ENCODE measurements around the gene HAO2. TPM values are rescaled to one million over a fixed set of nuclear protein-coding genes. Genes with fewer than 3 reads are reported as not detected.
"Not testable (repeated sequence)": the region's sequence is repeated elsewhere in the genome, so short reads cannot be mapped to it uniquely, and the experiment has no call there.

Gene HAO2
- total and polyA plus RNA-seq, 4 donors, result not detected

- peaks cover 0 to 3% (median 0%) of the 10 kb centered on the region in 4 donors for H3K9me3 ChIP-seq (ENCODE audit: control insufficient read depth in 4 of 4, insufficient read depth in 3 of 4, low read length in 3 of 4)
Observed at GRCh38 chr1:119374208-119374874, 5.8 kb downstream of the HAO2 start.

GRCh38 chr1:119375366-119375765, 6.8 kb downstream of the HAO2 start:
- H3K4me3 ChIP-seq, result no peak overlapping the region
- no peak for TF ChIP-seq CTCF (IDR thresholded peaks at IDR 0.05; ENCODE audit: control extremely low read depth, extremely low read depth)
- H3K27me3 ChIP-seq (ENCODE audit: control insufficient read depth in 3 of 3, insufficient read depth in 3 of 3, low read length in 2 of 3), result no peaks in the 10 kb centered on the region
- no peak overlapping the region for H3K27ac ChIP-seq (ENCODE audit: low read depth in 1 of 2, low read length in 1 of 2)
- H3K36me3 ChIP-seq (ENCODE audit: control insufficient read depth in 4 of 4, insufficient read depth in 4 of 4, low read length in 4 of 4), result no peaks in the 10 kb centered on the region
- peaks cover 0 to 3% (median 0%) of the 10 kb centered on the region in 4 donors for H3K9me3 ChIP-seq (ENCODE audit: control insufficient read depth in 4 of 4, insufficient read depth in 3 of 4, low read length in 3 of 4)
- peaks cover 0 to 27% (median 0%) of the 10 kb centered on the region in 5 donors for H3K4me1 ChIP-seq (ENCODE audit: control insufficient read depth in 5 of 5, insufficient read depth in 5 of 5, low read length in 5 of 5)
- WGBS, 2 donors, result 85 to 87% methylated on average over 1 of the region's 1 CpG
- ATAC-seq (ENCODE audit: insufficient read depth, low FRiP score), result no peak
- no peak for DNase-seq
- no peak overlapping the region for H3K9ac ChIP-seq (ENCODE audit: insufficient read depth in 1 of 2, low read length in 2 of 2)

More at GRCh38 chr1:119374208-119374874, 5.8 kb downstream of the HAO2 start:
- Histone ChIP-seq H3K27me3 (ENCODE audit: control insufficient read depth in 3 of 3, insufficient read depth in 3 of 3, low read length in 2 of 3) (no peaks in the 10 kb centered on the region), H3K4me1 (ENCODE audit: control insufficient read depth in 5 of 5, insufficient read depth in 5 of 5, low read length in 5 of 5) (peaks cover 0 to 27% (median 0%) of the 10 kb centered on the region in 5 donors), H3K4me3 (no peak overlapping the region), H3K36me3 (ENCODE audit: control insufficient read depth in 4 of 4, insufficient read depth in 4 of 4, low read length in 4 of 4) (no peaks in the 10 kb centered on the region), H3K27ac (ENCODE audit: low read depth in 1 of 2, low read length in 1 of 2) (no peak overlapping the region), H3K9ac (ENCODE audit: insufficient read depth in 1 of 2, low read length in 2 of 2) (no peak overlapping the region)
- no peak for TF ChIP-seq CTCF (IDR thresholded peaks at IDR 0.05; ENCODE audit: control extremely low read depth, extremely low read depth)
- 43 to 64% methylated on average over 4 of the region's 4 CpGs for WGBS, 2 donors
- DNase-seq (no peak), ATAC-seq (ENCODE audit: insufficient read depth, low FRiP score) (no peak)

GRCh38 chr1:119376594-119376993, 8.0 kb downstream of the HAO2 start:
- TF ChIP-seq CTCF (IDR thresholded peaks at IDR 0.05; ENCODE audit: control extremely low read depth, extremely low read depth), result no peak
- no peak overlapping the region for H3K9ac ChIP-seq (ENCODE audit: insufficient read depth in 1 of 2, low read length in 2 of 2)
- DNase-seq (no peak), ATAC-seq (ENCODE audit: insufficient read depth, low FRiP score) (no peak)
- no peaks in the 10 kb centered on the region for H3K27me3 ChIP-seq (ENCODE audit: control insufficient read depth in 3 of 3, insufficient read depth in 3 of 3, low read length in 2 of 3)
- H3K4me3 ChIP-seq, result no peak overlapping the region
- peaks cover 0 to 17% (median 0%) of the 10 kb centered on the region in 5 donors for H3K4me1 ChIP-seq (ENCODE audit: control insufficient read depth in 5 of 5, insufficient read depth in 5 of 5, low read length in 5 of 5)
- H3K27ac ChIP-seq (ENCODE audit: low read depth in 1 of 2, low read length in 1 of 2), result no peak overlapping the region
- WGBS, 2 donors, result 76 to 84% methylated on average over 1 of the region's 1 CpG
- H3K9me3 ChIP-seq (ENCODE audit: control insufficient read depth in 4 of 4, insufficient read depth in 3 of 4, low read length in 3 of 4), result peaks cover 0 to 3% (median 0%) of the 10 kb centered on the region in 4 donors
- H3K36me3 ChIP-seq (ENCODE audit: control insufficient read depth in 4 of 4, insufficient read depth in 4 of 4, low read length in 4 of 4), result no peaks in the 10 kb centered on the region

GRCh38 chr1:119377594-119377993, 9.0 kb downstream of the HAO2 start:
- H3K27ac ChIP-seq (ENCODE audit: low read depth in 1 of 2, low read length in 1 of 2), result not testable (repeated sequence)
- WGBS, 2 donors, result 84% methylated on average over 2 of the region's 2 CpGs

More at GRCh38 chr1:119377594-119377993, 9.0 kb downstream of the HAO2 start:
- ATAC-seq (ENCODE audit: insufficient read depth, low FRiP score); H3K27me3 ChIP-seq (ENCODE audit: control insufficient read depth in 3 of 3, insufficient read depth in 3 of 3, low read length in 2 of 3); H3K4me3 ChIP-seq; H3K9ac ChIP-seq (ENCODE audit: insufficient read depth in 1 of 2, low read length in 2 of 2); H3K4me1 ChIP-seq (ENCODE audit: control insufficient read depth in 5 of 5, insufficient read depth in 5 of 5, low read length in 5 of 5); H3K9me3 ChIP-seq (ENCODE audit: control insufficient read depth in 4 of 4, insufficient read depth in 3 of 4, low read length in 3 of 4); H3K36me3 ChIP-seq (ENCODE audit: control insufficient read depth in 4 of 4, insufficient read depth in 4 of 4, low read length in 4 of 4); DNase-seq: not testable (repeated sequence)
